Stimulated activated CD4-positive, alpha-beta T cell treated with anti-CD3 and anti-CD28 coated beads, Interleukin-12 subunit alpha, Interleukin-12 subunit beta, amount 100 ng/mL, for 48 hours (primary cell): ENCODE results near the gene CHTOP.
"Not testable (repeated sequence)": the region's sequence is repeated elsewhere in the genome, so short reads cannot be mapped to it uniquely, and the experiment has no call there.

Experiments used
- DNase-seq, 3 donors: peaks; one replicate each; pipeline ENCODE4 v3.0.0-alpha.2; 2020; ENCODE audit warnings: low read depth in 2 of 3, low spot score in 1 of 3

CHTOP gene, protein sequence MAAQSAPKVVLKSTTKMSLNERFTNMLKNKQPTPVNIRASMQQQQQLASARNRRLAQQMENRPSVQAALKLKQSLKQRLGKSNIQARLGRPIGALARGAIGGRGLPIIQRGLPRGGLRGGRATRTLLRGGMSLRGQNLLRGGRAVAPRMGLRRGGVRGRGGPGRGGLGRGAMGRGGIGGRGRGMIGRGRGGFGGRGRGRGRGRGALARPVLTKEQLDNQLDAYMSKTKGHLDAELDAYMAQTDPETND

DNA sequence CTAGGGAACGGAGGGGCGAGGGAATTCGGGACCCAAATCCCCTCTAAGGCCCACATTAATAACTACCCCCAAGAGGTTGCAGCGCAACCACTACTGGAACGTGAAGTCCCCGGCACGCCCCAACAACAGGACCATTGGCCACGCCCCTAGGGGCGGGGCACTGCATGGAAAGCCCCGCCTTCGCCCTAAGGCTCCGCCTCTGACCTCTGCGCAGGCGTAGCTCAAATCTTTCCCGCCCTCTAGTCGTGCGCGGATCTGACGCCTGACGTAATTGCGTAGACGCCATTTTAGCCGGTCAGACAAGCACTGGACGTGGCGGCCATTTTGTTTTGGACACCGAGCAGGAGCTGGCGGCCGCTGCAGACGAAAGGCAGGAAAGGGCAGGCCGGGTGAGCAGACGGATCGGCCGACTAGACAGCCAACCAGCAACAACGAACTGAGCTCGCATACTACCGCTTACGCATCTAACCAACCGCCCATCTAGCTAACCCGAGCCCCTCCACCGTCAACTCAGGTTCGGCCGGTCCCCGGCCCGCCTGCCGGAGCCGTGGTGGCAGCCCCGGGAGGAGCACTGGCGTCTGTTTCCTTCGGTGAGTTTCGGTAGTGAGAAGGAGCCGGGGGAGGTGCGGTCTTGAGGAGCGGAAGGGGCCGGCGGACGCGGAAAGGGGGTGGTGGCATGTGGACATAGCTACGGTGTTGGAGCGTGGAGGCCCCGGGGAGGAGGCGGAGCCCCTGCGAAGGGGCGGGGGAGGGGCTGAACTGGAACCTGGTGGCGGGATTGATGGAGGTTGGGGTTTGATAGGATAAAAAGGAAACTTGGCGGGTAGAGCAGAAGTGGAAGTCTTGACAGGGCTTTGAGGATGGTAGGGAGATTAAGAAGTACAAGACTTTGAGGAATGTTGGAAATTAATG is at the start of gene CHTOP:
Gene CHTOP (plus strand): TSS at position 313 of the 912 bp plus-strand sequence. CDS start 2,523 bp downstream, outside the sequence.
- peak; percentile 93 to 98 (median 98) for DNase-seq

- no peak for DNase-seq
These were observed 48.9 kb upstream of the CHTOP start for GRCh38 chr1:153585006-153585405.

DNA sequence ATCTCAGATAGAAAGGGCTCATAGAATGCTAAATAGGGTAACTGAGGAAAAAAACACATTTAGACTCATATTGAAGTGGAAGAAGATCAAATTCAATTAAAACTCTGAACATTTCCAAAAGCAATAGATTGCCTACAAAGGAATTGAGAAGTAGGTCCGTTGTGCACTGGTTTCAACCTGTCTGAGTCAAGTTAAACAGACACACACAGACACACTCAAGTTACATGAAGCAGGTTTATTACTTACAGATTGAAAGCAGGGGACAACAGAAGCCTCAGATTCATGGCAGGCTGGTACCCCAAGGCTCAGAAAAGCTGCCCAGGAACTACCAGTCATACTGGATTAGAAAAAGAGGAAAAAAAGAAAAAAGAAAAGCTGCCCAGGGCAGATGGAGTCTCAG is 47.5 kb upstream of the CHTOP start:
- DNase-seq, result no peak

DNA sequence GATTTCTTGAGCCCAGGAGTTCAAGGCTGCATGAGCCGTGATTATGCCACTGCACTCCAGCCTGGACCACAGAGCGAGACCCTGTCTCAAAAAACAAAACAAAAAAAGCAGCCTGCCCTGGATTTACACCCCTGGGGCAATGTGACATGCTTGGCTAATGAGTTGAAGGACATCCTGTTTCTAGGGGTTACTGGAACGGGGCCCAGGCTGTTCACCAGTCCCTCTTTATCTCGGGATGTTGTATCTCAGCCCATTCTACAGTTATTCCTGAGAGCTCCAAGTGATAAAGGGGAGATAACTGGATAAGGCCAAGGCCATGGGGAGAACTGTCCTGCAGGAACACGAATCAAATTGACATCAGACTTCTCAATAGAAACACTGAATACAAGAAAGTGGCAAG is 46.6 kb upstream of the CHTOP start:
- no peak for DNase-seq

GRCh38 chr1:153588033-153588432 is 45.8 kb upstream of the CHTOP start:
- not testable (repeated sequence) for DNase-seq

- DNase-seq, result no peak
These were observed 45.4 kb upstream of the CHTOP start for GRCh38 chr1:153588482-153588881.

- DNase-seq, result no peak
These were observed 41.1 kb upstream of the CHTOP start for GRCh38 chr1:153592748-153593147.

GRCh38 chr1:153597206-153597605 is 36.7 kb upstream of the CHTOP start:
- DNase-seq, result no peak

DNA sequence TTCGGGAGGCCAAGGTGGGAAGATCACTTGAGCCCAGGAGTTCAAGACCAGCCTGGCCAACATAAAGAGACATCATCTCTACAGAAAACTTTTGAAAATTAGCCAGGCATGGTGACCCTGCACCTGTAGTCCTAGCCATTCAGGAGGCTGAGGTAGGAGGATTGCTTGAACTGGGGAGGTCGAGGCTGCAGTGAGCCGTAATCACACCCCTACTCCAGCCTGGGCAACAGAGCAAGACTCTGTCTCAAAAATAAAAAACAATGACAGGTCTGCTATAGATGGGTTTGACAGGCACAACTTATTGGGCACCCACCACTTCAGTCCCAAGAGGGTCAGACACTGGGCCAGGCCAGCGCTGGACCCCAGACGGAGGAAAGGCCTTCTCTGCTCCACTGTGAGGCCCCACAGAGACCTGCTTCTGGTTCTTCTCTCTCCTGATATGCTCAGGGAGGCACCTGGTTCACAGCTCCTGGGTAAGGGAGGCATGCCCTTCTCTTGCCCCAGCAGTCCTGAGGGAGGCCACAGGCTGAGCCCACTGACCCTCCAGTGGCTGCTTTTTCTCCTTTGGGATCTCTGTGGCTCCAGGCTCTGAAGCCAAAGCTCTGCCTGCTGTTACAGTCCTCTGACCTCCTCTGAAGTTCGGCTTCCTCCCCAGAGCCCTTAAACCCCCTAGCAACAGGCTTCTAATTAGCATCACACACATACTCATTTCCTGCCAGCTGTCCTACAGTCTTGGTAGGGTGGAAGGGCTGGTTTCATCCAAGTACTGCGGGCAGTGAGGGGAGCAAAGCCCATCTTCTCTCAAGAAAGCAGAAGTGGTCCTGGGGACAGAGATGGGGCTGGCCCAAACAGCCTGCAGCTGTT is 35.3 kb upstream of the CHTOP start:
- no peak for DNase-seq

GRCh38 chr1:153599847-153600246 is 34.0 kb upstream of the CHTOP start:
- no peak for DNase-seq

GRCh38 chr1:153602749-153603148 is 31.1 kb upstream of the CHTOP start:
- DNase-seq, result no peak

DNA sequence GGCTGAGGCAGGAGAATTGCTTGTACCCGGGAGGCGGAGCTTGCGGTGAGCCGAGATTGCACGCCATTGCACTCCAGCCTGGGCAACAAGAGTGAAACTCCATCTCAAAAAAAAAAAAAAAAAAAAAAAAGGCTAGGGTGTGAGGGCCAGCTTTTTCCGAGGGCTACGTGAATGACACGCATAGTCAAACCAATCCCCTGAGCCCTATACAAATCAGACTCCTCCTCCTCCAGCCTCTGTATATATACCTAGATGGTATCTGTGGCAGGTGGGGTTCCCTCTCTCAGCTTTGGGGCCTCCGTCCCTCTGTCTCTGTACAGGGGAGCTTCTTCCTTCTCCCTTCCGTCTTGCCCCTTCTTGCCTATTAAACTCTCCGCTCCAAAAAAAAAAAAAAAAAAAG is 27.7 kb upstream of the CHTOP start:
- DNase-seq, result no peak

DNA sequence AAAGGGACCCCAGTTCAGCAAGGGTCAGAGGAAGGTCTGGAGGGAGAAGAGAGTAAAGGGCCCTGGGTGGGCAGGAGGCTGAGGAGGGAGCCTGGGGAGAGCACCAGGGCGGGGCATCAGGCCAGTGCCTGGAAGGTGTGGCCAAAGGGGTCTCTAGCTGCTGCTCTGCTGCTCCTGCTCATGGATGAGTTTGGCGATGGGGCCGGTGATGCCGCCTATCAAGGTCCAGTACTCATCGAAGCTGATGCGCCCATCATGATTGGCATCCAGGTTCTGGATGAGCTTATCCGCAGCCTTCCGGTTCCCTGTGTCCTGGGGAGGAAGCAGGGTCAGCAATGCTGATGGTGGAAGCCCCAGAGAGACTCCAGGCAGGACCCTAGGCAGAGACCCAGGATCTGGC is 26.5 kb upstream of the CHTOP start:
- DNase-seq, result no peak

- no peak for DNase-seq
These were observed 25.7 kb upstream of the CHTOP start for GRCh38 chr1:153608089-153608682.

DNA sequence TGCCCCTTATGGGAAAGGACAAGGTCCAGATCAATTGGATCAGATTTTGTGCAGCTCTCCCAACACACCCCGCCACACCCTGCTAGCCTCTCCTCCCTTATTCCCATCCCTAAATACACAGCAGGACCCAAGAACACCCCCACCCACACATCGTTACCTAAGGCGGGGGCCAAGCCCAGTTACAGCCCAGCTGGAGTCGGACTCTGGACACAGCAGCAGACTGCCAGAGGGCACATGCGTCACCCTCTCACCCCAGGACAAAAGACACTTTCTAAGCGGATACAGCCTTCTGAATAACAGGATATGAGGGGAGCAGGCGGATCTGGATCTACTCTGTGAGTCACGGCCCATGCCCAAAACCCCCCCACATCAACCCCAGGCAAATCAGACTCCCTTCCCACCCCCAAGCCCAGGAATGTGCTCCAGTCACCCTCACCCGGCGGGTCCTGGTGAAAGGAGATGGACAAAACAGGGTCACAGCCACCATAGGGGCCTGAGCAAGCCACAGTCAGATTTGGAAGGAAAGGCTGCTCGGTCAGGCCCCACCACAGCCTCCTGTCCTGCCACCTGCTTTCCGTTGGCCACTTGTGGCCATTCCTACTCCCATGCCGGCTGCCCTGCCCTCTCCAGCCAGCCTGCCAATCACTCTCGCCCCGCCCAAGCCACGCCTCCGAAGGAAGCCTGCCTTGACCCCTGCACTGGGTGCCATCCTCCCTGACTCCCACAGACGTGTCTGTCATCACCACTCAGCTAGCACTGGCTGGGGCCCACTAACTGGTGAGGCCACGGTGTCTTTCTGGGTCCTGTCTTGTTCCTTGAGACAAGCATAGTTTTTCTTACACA is 24.9 kb upstream of the CHTOP start:
- no peak for DNase-seq

DNA sequence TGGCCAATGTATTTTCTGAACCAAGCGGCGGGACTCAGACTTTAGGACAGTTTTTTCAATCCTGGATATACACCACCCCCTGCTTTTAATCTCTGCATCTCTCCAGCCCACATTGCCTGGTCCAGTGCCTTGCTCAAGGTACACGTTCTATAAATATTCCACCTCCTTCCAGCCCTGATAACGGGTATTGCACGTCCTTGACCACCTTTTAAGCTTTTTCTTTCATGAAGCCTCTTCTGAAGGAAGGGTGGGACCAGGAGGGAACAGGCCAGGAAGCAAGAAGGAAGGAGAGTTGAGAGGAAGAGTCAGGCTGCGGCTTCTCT is 24.3 kb upstream of the CHTOP start:
- DNase-seq, result no peak

GRCh38 chr1:153610334-153610733 is 23.5 kb upstream of the CHTOP start:
- no peak for DNase-seq

DNA sequence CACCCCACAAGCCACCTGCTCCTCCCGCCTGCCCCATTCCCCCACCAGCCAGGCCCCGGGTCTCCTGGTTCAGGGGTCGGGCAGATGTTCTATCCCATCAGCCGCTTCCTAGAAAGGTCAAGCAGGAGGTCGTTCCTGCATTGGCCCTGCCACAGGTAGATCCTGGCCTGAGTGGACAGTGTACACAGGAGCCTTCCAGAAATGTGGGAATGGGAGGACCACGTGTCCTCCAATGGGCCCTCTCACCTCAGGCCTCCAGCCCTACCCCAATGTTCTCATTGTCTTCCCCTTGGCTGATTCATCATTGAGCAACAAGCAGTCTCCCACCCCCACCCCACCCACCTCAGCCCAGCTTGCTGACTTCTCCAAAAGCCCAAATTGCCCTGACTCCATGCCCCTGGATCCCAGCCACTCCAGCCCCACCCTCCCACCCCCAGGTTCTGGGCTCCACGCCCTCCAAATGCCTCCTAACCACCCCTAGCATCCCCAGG is 23.0 kb upstream of the CHTOP start:
- no peak for DNase-seq

- DNase-seq, result no peak
These were observed 22.5 kb upstream of the CHTOP start for GRCh38 chr1:153611356-153611755.

DNA sequence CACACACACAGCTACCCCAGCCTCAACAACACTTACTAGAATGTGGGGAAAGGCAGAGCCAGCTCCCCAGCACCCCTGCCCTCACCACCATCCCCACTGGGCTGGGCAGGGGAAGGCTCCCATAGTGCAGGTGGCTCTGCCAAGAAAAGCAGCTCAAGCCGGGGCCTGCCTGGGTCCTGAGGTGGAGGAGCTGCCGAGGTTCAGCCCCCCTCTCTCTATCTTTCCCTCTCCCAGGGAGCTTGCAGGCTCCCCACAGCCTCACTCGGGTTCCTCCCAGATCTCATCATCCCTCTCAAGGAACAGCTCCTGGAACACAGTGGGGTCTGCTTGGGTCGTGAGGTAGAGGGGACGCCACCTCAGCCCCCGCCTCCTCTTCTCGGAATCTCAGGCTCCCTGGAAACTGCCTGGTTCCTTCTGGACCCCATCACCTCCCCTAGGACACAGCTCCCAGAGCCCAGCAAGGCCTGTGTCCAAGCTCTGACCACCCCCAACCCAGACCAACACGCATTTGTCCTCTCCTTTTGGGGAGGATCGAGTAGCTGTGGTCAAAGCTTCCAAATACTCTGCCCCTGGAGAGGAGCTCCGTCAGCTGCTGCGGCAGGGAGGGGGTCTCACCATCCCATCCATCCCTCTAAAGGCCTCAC is 21.6 kb upstream of the CHTOP start:
- no peak for DNase-seq
